Measurements from ENCODE around the gene HSPA12A. TPM values are rescaled to one million over a fixed set of nuclear protein-coding genes. Genes with fewer than 3 reads are reported as not detected.

HSPA12A gene
- polyA plus RNA-seq, 1 experiment: 7.9 TPM

DNA sequence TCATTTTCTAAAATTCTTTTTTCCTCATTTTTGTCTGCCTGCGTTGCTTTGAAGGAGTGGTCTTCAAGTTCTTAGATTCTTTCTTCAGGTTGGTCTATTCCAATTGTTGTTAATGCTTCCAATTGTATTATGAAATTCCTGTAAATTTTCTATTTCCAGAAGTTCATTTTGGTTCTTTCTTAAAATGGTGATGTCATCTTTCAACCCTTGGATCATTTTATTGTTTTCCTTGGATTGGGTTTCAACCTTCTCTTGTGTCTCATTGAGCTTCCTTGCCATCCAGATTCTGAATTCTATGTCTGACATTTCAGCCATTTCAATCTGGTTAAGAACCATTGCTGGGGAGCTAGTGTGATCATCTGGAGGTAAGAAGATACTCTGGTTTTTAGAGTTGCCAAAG is 88.5 kb downstream of the HSPA12A start:
- Histone ChIP-seq H3K36me3 (ENCODE audit: control insufficient read depth, insufficient read depth, low read length) (no peaks in the 10 kb centered on the region), H3K4me3 (ENCODE audit: low read depth, low read length) (no peak overlapping the region), H3K27me3 (ENCODE audit: control insufficient read depth, insufficient read depth, low read length) (peaks cover 3% of the 10 kb centered on the region; the same call in 1 of the 2 replicates)
- ChIA-PET POLR2A (no interaction called here), CTCF (no interaction called here)
- no peak for DNase-seq (ENCODE audit: low read depth)
- TF ChIP-seq, protein P1, sequence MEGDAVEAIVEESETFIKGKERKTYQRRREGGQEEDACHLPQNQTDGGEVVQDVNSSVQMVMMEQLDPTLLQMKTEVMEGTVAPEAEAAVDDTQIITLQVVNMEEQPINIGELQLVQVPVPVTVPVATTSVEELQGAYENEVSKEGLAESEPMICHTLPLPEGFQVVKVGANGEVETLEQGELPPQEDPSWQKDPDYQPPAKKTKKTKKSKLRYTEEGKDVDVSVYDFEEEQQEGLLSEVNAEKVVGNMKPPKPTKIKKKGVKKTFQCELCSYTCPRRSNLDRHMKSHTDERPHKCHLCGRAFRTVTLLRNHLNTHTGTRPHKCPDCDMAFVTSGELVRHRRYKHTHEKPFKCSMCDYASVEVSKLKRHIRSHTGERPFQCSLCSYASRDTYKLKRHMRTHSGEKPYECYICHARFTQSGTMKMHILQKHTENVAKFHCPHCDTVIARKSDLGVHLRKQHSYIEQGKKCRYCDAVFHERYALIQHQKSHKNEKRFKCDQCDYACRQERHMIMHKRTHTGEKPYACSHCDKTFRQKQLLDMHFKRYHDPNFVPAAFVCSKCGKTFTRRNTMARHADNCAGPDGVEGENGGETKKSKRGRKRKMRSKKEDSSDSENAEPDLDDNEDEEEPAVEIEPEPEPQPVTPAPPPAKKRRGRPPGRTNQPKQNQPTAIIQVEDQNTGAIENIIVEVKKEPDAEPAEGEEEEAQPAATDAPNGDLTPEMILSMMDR (IDR thresholded peaks at IDR 0.05; ENCODE audit: insufficient read depth, low read depth, low read length): no peak

DNA sequence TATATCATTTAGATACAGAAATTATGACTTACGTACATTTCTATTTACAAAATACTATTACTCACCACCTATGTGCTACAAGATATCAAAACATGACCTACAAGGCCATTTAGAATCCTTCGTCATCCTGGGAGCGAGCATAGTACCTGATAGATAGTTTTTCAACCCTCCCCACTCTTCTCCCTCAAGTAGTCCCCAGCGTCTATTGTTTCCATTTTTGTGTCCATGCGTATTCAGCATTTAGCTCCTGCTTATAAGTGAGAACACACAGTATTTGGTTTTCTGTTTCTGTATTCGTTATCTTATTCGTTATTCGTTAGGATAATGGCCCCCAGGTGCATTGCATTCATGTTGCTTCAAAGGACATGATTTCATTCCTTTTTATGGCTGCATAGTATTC is 93.5 kb downstream of the HSPA12A start:
- ChIA-PET CTCF (no interaction called here), POLR2A (no interaction called here)
- H3K36me3 ChIP-seq (ENCODE audit: control insufficient read depth, insufficient read depth, low read length): no peaks in the 10 kb centered on the region
- no peak for DNase-seq (ENCODE audit: low read depth)
- TF ChIP-seq, protein P1 (IDR thresholded peaks at IDR 0.05; ENCODE audit: insufficient read depth, low read depth, low read length): no peak
- H3K4me3 ChIP-seq (ENCODE audit: low read depth, low read length): no peak overlapping the region
- H3K27me3 ChIP-seq (ENCODE audit: control insufficient read depth, insufficient read depth, low read length): no peaks in the 10 kb centered on the region

DNA sequence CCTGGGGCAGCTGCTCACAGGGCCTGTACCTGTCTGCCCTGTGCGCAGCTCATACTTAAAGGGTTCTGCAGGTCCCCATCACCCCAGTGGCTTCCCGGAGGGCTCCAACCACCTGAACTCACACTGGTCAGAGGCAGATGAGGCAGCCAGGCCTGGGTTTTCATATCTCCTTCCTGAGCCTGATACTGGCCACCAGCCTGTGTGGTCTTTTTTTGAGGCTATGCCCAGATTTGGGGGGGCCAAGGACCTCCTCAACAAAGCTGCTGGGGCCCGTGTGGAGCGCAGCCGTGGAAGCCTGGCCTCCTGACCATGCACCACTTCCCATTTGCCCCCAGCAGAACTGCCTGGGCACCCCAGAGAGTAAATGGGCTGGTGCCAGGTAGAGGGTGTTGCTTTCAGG is 95.9 kb downstream of the HSPA12A start:
- H3K27me3 ChIP-seq (ENCODE audit: control insufficient read depth, insufficient read depth, low read length): no peaks in the 10 kb centered on the region
- CTCF ChIA-PET: interaction anchor here (1.0 to 1.3 kb wide), 2 partner anchors 8 to 10 kb away, joined by 3 to 6 read pairs; no protein-coding TSS in a partner anchor
- H3K36me3 ChIP-seq (ENCODE audit: control insufficient read depth, insufficient read depth, low read length): no peaks in the 10 kb centered on the region
- H3K4me3 ChIP-seq (ENCODE audit: low read depth, low read length): no peak overlapping the region
- DNase-seq (ENCODE audit: low read depth): no peak
- TF ChIP-seq, protein P1 (IDR thresholded peaks at IDR 0.05; ENCODE audit: insufficient read depth, low read depth, low read length): no peak
- POLR2A ChIA-PET: no interaction called here

DNA sequence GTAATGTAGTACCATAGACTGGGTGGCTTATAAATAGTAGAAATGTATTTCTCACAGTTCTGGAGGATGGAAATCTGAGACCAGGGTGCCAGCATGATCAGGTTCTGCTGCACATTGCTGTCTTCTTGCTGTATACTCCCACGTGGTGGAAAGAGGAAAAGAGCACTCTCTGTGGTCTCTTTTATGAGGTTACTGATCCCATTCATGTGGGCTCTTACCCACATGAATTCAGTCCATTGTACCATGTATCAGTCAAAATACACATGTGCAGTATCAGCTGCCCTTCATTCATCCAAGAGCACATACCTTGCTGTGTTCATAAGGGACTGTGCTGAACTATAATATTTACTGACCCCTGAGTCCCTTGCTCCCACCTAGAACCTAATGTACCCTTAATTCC is 104.5 kb downstream of the HSPA12A start:
- H3K36me3 ChIP-seq (ENCODE audit: control insufficient read depth, insufficient read depth, low read length): no peaks in the 10 kb centered on the region
- CTCF ChIA-PET: no interaction called here
- POLR2A ChIA-PET: no interaction called here
- no peaks in the 10 kb centered on the region for H3K27me3 ChIP-seq (ENCODE audit: control insufficient read depth, insufficient read depth, low read length)
- no peak for DNase-seq (ENCODE audit: low read depth)
- TF ChIP-seq, protein P1 (IDR thresholded peaks at IDR 0.05; ENCODE audit: insufficient read depth, low read depth, low read length): no peak
- no peak overlapping the region for H3K4me3 ChIP-seq (ENCODE audit: low read depth, low read length)

DNA sequence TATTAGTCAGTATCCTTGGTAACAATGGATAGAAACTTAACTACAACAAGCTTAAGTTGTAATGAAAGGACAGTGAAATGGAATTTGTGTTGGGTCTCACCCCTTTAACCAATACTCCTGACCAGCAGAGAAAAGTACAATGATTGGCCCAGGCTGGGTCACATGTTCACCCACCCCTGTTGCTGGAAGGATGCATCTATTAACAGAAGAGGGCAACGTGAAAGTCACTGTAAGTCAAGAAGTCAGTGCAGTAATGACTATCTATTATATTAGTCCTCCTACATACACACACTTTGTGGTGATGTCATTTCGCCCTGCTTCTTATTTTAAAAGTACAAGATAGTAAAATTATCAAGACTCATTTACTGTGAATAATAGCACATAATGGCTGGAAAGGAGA is 105.4 kb downstream of the HSPA12A start:
- Histone ChIP-seq H3K27me3 (ENCODE audit: control insufficient read depth, insufficient read depth, low read length) (no peaks in the 10 kb centered on the region), H3K4me3 (ENCODE audit: low read depth, low read length) (no peak overlapping the region), H3K36me3 (ENCODE audit: control insufficient read depth, insufficient read depth, low read length) (no peaks in the 10 kb centered on the region)
- DNase-seq (ENCODE audit: low read depth): no peak
- ChIA-PET CTCF (no interaction called here), POLR2A (no interaction called here)
- TF ChIP-seq, protein P1 (IDR thresholded peaks at IDR 0.05; ENCODE audit: insufficient read depth, low read depth, low read length): no peak

Measured in BJ (cell line).